Hematopoietic multipotent progenitor cell treated with erythropoietin and hydrocortisone succinate and interleukin-3 and kit ligand, for 15 days (in vitro differentiated cells): ENCODE results near the gene GJB6.
"Not testable (repeated sequence)": the region's sequence is repeated elsewhere in the genome, so short reads cannot be mapped to it uniquely, and the experiment has no call there.

Source experiments
- DNase-seq: peaks from one replicate; pipeline ENCODE4 v3.0.0-alpha.2; 2015; ENCODE audit warnings: low spot score

The GJB6 gene

DNA sequence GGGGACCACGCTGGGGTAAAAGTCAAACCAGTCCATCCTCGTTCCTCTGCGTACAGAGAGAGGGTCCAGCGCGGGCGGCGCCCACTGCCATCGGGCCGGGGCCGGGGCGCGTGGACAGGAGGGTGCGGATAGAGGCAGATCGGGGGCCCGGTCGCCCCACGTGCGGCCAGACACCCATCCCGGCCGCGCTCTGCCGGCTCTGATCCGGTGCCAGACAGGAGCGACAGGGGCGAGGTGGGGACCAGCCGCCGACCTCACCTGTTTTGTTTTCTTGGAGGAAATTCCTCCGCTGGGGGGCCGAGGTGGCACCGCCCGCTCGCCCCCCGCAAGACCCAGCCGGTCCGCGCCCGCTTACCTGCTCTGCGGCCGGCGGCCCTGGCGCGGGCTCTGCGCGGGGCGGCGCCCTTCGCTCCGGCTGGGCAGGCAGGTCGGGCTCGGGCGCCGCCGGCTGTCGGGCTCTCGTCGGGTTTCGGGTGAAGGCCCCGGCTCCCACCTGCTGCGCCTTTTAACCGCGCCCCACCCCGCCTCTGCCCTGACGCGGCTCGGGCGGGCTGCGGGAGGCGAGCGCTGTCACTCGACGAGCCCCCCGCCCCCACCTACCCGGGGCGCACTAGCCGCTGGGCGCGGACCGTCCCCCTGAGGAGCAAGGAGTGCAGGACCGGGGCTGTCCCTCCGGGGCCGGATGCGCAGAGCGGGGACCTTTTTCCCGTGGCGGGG lies at the start of gene GJB6:
GJB6 (minus strand) TSS at position 481 of the 717 bp plus-strand sequence. CDS start 8,839 bp downstream, outside the sequence.
- DNase-seq: no peak

DNA sequence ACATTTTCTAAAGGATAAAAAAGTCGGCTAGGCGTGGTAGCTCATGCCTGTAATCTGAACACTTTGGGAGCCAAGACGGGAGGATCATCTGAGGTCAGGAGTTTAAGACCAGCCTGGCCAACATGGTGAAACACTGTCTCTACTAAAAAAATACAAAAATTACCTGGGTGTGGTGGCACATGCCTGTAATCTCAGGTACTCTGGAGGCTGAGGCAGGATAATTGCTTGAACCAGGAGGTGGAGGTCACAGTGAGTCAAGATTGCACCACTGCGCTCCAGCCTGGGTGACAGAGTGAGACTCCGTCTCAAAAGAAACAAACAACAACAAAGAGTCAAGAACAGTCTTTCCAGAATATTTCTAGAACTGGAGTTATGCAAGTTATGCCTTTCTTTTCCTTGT lies 44.8 kb upstream of the GJB6 start:
- not testable (repeated sequence) for DNase-seq

DNA sequence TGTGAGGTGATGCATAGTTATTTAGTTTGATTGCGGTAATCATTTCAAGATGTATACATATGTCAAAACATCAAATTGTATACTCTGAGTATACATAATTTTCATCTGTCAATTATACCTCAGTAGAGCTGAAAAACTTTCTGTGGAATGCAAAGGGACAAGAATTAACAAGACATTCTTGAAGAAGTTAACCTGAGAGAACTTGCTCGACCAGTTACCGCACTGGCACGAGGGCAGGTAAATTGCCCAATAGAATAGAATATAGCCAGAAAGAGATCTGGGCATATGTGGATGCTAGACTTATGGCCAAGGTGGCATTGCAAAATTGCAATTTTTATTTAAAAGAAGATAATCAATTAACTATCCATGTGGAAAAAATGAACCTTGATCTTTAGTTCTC lies 42.3 kb upstream of the GJB6 start:
- no peak for DNase-seq

DNA sequence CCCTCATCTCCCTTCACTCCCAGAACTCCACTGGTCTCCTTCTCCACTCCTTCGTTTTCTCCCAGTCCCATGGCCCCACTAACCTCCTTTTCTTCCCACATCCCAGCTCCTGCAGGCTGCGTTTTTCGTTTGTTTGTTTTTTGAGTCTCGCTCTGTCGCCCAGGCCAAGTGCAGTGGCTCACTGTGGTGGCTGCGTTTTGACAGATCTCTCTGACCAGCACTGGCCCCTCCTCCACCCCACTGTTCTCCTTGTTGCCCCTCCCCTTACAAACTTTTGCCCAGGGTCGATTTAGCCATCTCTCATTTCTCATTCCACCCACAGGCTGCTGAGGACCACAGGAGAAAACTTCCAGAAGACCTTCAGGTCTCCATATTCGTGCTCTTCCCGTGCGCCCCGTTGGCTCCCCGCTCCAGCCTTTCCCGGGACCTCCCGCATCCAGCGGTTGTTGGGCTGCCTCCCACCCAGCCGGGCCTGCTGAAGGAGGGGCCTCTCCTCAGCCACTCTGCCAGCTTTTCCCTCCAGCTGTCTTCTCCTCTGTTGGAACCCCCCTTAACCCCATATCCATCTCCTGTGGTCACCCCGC lies 40.6 kb upstream of the GJB6 start:
- no peak for DNase-seq

DNA sequence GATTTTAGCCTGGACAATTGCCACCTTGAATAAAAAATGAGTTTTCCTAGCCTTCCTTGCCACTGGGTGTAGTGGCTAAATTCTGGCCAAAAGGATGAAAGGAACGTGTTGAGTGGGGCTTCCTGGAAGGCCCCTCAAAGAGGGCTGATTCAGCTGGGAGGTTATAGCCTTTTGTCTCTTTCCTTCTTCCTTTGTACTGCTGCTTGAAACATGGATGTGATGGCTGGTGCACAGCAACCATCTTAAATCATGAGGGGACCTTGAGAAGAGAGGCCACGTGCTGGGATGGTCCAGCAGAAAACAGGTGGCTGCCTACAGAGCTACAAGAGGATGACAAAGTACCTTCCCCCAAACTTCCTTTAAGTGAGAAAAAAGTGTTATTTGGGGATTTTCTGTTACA lies 40.0 kb upstream of the GJB6 start:
- no peak for DNase-seq

DNA sequence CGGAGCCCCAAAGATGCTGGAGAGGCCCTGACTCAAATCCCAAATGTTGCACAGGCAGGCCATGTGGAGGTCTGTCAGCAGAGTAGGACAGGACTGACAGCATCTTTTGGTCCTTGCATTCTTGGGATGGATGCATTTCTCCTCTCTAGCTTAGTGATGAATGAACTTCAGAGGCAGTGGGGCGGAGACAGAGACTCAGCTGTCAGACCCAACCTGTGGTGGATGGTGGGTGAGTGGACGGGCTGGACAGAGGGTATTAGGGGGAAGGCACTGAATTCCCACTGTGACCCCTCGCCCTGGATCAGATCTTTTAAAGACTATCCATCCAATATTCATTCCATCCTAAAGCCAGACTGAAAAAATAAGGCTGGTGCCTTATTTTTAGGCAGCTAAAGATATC lies 39.3 kb upstream of the GJB6 start:
- no peak for DNase-seq

DNA sequence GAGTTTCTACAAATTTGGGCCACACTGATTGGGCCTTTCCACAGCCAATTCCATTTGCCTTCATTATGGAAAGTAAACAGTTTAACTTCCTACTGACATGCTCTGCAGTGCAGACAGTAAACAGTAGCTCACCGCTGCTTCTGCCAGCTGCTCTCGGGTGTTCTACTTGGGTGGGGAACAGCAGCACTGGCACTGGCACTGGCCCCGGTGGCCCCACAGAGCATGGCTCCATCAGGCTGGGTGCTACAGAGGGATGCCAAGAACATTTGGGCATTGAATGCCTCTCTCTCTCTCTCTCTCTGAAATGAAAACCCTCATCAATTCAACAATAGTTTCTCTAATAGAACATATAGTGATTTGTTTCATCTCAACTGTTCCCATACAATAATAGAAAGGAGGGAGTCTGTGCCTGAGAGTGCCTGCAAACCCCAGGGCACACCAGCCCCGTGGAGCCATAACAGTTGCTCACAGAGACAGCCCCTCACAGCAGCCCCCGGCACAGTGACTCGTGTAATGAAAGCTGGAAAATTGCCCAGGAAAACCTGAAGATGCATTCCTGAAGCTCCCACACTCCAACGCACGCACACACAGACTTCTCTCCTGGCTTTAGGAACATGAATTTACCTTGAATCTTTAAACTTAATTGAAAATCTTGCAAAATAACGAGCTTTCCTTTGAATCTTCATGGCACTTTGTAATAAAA lies 38.2 kb upstream of the GJB6 start:
- DNase-seq: no peak

DNA sequence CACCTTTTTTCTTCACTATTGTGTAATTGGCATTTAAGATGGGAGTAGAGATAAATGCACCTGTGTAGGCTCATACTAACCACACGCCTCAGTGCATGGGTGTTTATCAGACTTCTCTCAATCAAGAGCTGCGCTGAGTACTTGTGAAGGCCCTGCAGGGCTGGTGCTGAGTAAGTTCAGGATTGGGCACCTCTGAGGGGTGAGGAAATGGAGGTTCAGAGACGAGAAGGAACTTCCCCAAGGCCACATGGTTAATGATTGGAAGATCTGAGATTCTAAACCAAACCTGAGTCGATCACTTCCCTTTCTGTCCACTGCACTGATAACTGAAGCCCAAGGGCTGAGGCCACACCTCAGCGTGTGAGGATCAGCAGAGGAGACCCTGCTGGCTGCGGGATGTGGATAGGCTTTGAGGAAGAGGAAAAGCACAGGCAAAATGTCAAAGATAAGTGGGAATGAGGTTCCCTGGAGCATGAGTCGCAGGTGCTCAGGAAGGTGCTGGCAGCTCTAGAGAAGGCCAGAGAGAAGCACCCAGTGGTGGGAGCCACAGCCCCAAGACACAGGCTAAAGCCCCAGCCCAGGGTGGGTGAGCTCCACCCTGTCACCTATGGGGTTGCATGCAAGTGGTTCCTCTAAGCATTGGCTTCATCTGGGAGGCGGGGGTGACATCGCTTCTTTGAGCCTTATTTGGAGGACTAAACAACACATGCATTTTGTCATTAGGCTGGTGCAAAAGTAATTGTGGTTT lies 32.3 kb upstream of the GJB6 start:
- no peak for DNase-seq

DNA sequence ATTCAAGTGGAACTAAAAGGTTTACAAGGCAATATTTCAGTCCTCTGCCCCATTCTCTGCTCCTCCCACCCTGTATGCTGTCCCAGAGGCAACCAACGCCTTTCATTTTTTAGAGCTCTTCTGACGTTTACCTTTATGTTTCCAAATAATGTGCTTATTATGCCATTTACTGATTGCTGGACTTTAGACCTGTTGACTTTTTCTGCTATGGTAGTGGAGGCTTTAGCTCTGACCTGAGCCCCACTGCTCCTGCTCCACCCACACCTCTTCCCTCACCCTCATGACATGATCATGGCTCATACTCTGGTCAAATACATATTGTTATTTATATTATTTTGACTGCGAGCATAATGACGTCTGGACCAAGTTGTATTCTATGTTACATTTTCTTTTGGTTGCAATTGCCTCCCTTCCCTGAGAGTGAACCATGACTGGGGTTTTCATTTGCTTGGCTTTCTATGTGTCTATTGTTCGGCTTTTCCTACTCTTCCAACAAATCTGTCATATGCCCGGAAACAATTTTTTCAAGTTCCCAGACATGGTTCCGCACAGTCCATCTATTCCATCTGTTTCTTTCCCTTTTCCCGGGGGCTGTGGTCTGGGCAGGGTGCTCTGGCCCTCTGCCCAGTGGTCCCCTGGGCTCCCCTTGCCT lies 31.4 kb upstream of the GJB6 start:
- no peak for DNase-seq

DNA sequence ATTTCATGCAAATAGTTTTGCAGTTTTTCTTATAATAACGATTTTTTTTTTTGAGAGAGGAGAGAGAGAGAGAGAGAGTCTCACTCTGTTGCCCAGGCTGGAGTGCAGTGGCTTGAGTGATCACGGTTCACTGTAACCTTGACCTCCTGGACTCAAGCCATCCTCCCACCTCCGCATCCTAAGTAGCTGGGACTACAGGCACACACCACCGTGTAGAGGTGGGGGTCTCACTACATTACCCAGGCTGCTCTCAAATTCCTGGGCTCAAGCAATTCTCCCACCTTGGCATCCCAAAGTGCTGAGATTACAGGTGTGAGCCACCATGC lies 26.8 kb upstream of the GJB6 start:
- no peak for DNase-seq

DNA sequence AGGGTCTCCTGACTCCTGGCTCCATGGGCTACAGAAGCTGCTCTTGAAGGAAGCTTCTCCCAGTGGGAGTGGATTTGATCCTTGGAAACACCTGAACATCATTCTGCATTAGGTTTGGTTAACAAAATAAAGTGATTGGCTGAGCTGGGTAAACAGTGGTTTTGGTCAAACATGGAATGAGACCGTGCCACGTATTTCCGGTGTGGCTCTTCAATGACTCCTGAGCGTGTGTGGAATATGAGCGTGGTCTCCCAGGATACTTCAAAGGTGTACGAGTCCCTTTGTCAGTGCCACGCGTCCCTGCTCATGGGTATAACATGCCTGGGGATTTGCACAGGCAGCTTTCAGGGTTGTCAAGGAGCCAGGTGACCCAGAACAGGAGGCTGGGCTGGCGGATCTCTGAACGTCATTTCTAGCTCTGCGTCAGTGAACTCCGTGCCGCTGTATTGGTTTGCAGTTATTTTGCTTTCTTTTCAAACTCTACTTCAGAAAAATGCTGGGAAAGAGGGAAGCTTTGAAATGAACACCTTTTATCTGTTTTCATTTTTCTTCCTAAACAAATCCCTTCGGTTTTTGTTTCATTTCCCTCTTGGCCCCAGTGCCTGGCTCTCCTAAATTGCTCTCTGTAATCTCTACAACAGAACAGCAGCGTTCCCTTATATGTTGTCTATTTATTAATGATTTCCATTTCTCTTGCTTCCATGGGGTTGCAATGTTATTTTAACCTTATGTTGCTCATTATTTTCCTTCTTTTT lies 26.3 kb upstream of the GJB6 start:
- no peak for DNase-seq

DNA sequence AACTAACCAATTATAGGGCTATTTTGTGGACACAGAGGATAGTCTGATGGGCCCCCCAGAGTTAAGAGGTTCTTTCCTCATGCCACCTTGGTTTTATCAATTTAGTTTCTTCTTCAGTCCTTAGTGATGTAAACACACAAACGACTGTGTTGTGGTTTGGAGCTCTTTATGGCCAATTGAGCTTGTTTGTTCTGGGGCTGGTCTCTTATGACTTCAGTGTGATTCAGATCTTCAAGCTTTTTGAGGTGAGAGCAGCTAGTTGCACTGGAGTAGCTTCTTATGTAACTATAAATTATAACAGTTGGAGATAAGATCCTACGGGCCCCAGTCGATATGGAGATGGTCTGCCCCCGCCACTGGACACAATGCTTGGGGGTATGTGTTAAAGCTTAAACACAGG lies 22.0 kb upstream of the GJB6 start:
- DNase-seq: no peak

DNA sequence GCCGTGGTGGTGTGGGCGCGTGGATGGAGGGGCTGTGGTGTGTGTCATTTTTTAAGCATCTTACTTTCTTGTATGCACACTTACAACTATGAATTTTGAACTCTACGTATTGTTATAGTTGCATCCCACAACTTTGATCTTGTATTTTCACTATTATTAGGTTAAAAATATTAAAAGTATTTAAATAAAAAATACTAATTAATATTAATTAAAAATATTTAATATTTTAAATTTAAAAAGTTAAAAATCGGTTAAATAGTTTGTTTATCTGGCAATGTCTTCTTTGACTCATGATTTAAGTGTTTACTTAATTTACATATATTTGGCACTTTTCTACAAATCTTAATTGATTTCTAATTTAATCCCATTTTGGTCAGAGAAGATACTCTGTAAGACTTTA lies 17.8 kb upstream of the GJB6 start:
- DNase-seq: no peak

DNA sequence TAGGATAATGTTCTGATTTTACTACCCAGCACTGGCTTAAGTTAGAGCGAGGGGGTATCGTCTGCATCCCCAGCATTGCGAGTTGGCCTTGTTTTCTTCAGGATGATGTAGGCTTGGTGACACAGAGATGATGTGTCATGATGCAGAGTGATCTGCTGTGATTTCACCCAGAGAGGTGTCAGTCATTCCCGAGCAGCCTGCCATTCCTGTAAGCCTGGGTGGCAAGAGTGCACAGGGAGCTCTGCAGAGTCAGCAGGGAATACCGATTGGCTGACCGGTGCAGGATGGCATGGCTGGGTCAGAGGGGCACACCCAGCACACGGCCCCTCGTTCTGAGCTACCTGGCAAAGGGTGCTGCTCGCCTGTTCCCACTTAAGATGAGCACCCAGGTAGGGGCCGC lies 15.8 kb upstream of the GJB6 start:
- DNase-seq: no peak

DNA sequence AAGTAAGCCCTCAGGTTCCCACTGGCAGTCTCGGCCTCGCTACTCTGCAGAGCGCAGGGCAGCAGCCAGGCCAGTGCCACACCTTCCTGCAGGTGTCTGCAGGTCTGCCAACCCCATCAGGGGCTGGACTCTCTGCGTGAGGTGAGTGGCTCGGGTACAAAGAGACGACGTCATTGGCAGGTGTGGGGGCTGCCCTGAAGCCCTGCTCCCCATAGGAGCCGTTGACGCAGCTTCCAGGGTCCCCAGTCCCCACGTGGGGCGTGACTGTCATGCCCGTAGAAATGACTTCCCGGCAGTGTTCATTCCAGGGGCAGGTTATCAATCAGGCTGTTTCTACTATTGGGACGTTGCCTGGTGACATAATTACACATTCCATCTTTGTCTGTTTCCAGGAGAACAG lies 15.3 kb upstream of the GJB6 start:
- DNase-seq: no peak

DNA sequence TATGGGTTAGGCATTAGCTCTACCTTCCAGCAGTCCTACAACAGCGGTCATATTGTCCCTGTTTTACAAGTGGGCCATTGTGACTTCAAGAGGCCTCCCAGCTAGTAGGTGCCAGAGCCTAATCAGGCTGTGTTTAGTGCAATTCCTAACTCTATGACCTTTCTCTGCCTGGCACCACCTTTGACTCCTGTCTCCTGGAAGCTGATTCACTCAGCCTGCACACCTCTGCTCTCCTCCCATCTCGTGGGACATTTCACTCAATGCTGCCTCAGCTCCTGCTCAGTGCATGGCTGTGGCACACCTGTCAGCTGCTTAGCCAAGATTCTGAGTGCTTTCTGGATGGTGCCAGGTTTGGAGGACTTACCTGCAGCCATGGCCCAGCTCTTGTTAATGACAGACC lies 9.5 kb upstream of the GJB6 start:
- DNase-seq: no peak

DNA sequence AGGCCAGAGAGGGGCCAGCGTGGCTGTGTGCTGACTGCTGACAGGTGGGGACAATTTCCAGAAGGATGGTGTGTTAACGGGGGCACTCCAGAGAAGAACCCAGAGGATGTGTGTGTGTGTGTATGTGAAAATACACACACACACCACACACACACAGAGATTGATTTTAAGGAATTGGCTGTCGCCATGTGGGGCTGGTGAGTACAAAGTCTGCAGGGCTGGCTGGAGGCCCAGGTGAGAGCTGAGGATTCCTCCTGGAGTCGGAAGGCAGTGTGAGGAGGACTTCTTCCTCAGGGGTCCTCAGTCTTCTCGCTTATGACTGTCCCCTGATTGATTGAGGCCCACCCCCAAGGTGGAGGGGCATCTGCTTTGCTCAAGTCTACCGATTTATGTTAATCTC lies 7.6 kb upstream of the GJB6 start:
- no peak for DNase-seq

DNA sequence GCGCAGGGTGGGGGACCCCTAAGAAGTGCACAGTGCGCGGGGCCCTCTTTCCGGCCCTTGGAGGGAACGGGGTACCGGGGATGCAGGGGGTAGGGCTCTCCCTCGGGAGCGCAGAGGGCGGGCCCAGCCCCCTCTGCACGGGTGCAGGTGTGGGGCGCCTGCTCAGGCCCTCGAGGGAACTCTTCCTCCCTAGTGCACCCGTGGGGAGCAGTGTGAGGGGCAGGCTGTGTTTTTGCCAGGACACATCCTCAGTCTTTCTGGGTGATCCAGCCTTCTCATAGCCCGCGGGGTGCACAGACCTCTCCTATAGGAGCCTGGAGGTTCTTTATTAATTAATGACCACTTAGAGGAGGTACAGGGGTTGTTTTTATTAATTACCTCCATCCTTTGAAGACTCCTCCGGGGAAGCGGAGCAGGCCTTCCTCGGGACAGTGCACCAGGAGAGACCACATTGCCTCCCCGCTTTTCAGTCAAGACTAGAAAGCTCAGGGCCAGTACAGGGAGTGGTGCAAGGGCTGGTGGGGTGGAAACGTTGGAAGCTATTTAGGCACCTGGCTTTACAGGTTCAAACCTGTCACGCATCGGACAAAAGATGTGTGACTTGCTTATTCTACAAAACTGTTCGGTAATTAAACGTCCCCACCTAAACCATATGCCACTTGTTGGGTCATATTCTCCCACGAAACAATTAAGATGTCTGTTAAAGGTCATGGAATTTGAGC lies 598 bp upstream of the GJB6 start:
- DNase-seq: no peak

DNA sequence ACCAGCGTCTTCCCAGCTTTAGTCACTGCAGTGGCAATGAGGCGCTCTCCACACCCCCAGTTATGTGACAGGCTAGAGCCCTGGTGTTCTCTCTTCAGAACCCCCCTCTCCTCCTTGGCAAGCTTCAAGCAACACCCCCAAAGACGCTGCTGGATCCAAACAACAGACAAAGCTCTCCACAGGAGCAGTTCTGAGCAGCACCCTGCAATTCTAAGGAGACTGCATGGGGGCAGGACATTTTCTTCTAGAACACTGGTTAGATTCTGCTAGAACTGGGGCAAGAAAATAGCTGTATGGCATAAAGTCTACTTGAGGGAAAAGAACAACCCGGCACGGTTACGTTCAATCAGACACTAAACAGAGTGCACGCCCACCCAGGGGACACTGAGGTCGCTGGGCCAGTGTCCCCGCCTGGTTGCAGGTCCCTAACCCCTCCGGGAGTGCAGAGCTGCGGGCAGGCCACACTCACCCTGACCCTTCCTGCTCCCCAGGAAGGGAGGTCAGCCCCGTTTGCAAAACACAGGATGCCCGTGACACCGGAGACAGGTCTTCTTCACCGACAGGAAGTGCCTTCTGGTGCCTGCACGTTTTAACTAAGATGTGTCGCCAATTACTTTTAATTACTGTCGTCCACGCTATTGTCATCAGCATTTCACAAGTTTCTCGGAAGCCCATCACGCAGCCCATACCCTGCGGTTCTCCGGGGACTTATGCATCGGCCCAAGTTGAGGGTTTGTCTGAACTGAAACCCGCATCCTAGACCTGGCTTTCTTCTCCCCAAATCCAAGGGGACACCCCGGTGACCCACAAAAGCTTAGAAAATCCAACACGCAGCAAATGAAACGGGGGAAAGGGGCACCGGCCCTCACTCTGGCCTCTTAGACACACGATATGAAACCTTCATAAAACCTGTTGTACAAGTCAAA lies 943 bp downstream of the GJB6 start:
- no peak for DNase-seq

DNA sequence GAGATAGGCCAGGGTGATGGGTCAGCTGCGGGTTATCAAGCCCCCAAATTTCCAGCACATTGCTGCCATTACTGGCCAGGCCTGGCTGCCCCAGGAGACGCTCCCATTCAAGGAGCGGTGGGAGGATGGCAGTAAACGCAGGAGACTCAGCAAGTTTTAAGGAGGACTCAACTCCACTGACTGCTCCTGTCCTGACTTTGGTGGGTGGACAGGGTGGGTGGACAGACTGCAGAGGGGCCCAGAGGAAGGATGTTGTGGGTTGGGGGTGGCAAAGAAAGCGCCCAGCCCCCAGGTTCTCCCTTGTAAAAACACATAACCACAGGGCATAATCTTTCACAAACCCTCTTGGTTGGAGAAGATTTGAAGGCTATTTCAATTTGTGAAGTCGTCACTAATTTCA lies 4.4 kb downstream of the GJB6 start:
- no peak for DNase-seq
